H1 (cell line): ENCODE data around the gene ILF3. TPM values are rescaled to one million over a fixed set of nuclear protein-coding genes. Genes with fewer than 3 reads are reported as not detected.

Source experiments
- CBX8 ChIP-seq: fragments of 300-800, 300-1000 bp; sonication (generic); IDR thresholded peaks from 2 replicates; pipeline ENCODE4 v1.7.1; 2016; ENCODE audit warnings: low read depth, low read length, borderline replicate concordance
- CHD1 ChIP-seq: IDR thresholded peaks from 2 replicates; pipeline ENCODE4 v1.6.1; 2012; ENCODE audit warnings: low read depth, low read length, improper control_type of control experiment
- EP300 ChIP-seq, 2 experiments: IDR thresholded peaks; 1 replicate in 1 of 2; 2 replicates in 1 of 2; pipeline ENCODE4 v1.6.1; 2011 to 2012; ENCODE audit warnings: low read depth in 2 of 2, low read length in 2 of 2, mild to moderate bottlenecking in 2 of 2, borderline replicate concordance in 1 of 2, inconsistent platforms in 1 of 2, moderate library complexity in 1 of 2
- GTF2F1 ChIP-seq: IDR thresholded peaks from 2 replicates; pipeline ENCODE4 v1.6.1; 2012; ENCODE audit warnings: low read depth, low read length, improper control_type of control experiment, borderline replicate concordance
- HDAC2 ChIP-seq, 2 experiments: fragments of 300-600 bp in 1 of 2; sonication (generic) in 1 of 2; IDR thresholded peaks; 2 replicates each; pipeline ENCODE4 v1.6.1; 2011 to 2012; ENCODE audit warnings: low read depth in 2 of 2, low read length in 2 of 2, mild to moderate bottlenecking in 2 of 2, moderate library complexity in 2 of 2, borderline replicate concordance in 1 of 2, inconsistent platforms in 1 of 2
- NANOG ChIP-seq: IDR thresholded peaks from 2 replicates; pipeline ENCODE4 v1.6.1; 2011; ENCODE audit warnings: low read length, low read depth, mild to moderate bottlenecking, inconsistent platforms; ENCODE audit not compliant: insufficient read depth, poor library complexity, severe bottlenecking
- RNF2 ChIP-seq: fragments of 200-900, 300-1000 bp; sonication (generic); IDR thresholded peaks from 2 replicates; pipeline ENCODE4 v1.7.1; 2016; ENCODE audit warnings: borderline replicate concordance, low read depth, mild to moderate bottlenecking, antibody characterized with exemption, low read length; ENCODE audit not compliant: poor library complexity, severe bottlenecking; ENCODE audit errors: missing control alignments
- RXRA ChIP-seq: IDR thresholded peaks from 2 replicates; pipeline ENCODE4 v1.6.1; 2011; ENCODE audit warnings: low read depth, mild to moderate bottlenecking, low read length, moderate library complexity; ENCODE audit not compliant: insufficient read depth
- SP2 ChIP-seq: IDR thresholded peaks from 2 replicates; pipeline ENCODE4 v1.6.1; 2012; ENCODE audit warnings: mild to moderate bottlenecking, low read length, inconsistent platforms
- SP4 ChIP-seq: IDR thresholded peaks from 2 replicates; pipeline ENCODE4 v1.6.1; 2012; ENCODE audit warnings: low read length, inconsistent platforms
- SRF ChIP-seq: IDR thresholded peaks from 2 replicates; pipeline ENCODE4 v1.6.1; 2011; ENCODE audit warnings: mild to moderate bottlenecking, low read depth, low read length, moderate library complexity
- TAF1 ChIP-seq: IDR thresholded peaks from 2 replicates; pipeline ENCODE4 v1.6.1; 2011; ENCODE audit warnings: mild to moderate bottlenecking, low read depth, low read length
- TAF7 ChIP-seq: optimal IDR thresholded peaks from 2 replicates; pipeline ENCODE3; 2011; ENCODE audit warnings: low read depth, mild to moderate bottlenecking, inconsistent platforms, low read length, moderate library complexity, borderline replicate concordance
- ZNF274 ChIP-seq: IDR thresholded peaks from 2 replicates; pipeline ENCODE4 v1.7.0; 2012; ENCODE audit warnings: low read length, borderline replicate concordance; ENCODE audit errors: extremely low read depth
- polyA plus RNA-seq, 7 experiments: library from polyadenylated mRNA; depleted of rRNA in 3 of 7; stranded (reverse) in 5 of 7; unstranded in 2 of 7; fragments of >200 nt in 5 of 7; fragments of 200-250 nt in 2 of 7; gene quantifications; 1 replicate in 5 of 7; 2 replicates in 1 of 7; 4 replicates in 1 of 7; pipeline versions ENCODE4 v1.2.1 to v1.2.3, GENCODE V29; 2011 to 2013; ENCODE audit warnings: missing spikeins in 2 of 7, mixed read lengths in 2 of 7
- total RNA-seq: library from RNA; stranded (reverse); fragmentation: NEBNext Ultra II Directional; extraction: Animal tissue kit (Norgen Biotek cat#: 25700); gene quantifications from 2 replicates; pipeline ENCODE4 v1.2.1, GENCODE V29; 2021
- TF ChIP-seq, protein P1 (sequence below): IDR thresholded peaks from 2 replicates; pipeline ENCODE4 v1.6.1; 2012; ENCODE audit warnings: inconsistent platforms
- TF ChIP-seq, protein P2 (sequence below): IDR thresholded peaks from 2 replicates; pipeline ENCODE4 v1.6.1; 2011; ENCODE audit warnings: low read length, improper control_type of control experiment
- TF ChIP-seq, protein P3 (sequence below), 3 experiments: IDR thresholded peaks; 1 replicate in 2 of 3; 2 replicates in 1 of 3; pipeline versions ENCODE4 v1.5.1 to v1.6.1; 2011; ENCODE audit warnings: low read length in 3 of 3, mild to moderate bottlenecking in 3 of 3, inconsistent platforms in 2 of 3, low read depth in 1 of 3, moderate library complexity in 1 of 3; ENCODE audit not compliant: insufficient read depth in 1 of 3; ENCODE audit errors: control extremely low read depth in 1 of 3

The ILF3 gene
- total and polyA plus RNA-seq, 2 of the 8 experiments (the other 6 are each of a cell fraction or from before 2014, with no cell fraction given), result 291 to 695 TPM

DNA sequence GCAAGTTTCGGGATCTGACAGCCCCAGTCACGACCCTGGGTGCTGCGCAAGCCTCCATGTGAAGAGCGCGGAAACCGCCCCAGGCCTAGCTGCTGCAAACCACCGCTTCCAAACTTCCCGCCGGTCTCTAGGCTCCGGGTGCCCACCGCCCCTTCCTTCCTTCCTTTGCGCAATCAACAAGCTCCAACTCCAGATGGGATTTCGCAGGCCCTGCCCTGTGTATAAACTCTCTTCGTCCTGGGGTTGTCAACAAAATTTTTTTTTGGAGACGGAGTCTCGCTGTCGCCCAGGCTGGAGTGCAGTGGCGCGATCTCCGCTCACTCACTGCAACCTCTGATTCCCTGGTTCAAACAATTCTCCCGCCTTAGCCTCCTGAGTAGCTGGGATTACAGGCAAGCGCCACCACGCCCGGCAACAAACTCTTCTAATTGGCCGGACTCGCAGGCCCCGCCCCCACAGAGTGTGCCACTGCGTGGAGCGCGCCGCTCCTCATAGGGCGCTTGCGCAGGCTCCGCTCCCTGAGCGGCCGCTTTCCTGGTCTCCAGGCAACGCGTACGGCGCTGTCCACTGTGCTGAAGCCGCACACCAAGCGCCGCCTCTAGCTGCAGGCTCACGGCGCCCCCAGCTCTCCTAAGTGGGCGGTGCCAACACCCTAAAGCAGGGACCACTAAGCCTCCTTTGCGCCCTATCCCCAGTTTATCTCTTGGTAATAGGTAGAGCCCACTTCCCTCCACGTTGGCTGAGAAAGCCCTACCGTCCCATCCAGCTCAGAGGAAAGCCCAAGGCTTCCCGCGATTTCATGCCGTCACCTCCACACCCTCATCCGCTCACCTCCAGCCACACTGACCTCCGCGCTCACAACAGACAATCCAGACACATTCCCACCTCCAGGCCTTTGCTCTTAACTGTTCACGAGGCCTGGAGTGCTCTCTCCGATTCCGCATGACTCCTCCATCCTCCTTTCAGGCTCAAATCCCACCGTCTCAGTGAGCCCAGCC, 41.6 kb downstream of the ILF3 start (continued):
- peak in 1 of 2 experiments; percentile 18; a peak in 1 of 3 replicates for TF ChIP-seq EP300 (IDR thresholded peaks at IDR 0.05; ENCODE audit: borderline replicate concordance in 1 of 2, low read depth in 2 of 2, low read length in 2 of 2)
- TF ChIP-seq, protein P1, sequence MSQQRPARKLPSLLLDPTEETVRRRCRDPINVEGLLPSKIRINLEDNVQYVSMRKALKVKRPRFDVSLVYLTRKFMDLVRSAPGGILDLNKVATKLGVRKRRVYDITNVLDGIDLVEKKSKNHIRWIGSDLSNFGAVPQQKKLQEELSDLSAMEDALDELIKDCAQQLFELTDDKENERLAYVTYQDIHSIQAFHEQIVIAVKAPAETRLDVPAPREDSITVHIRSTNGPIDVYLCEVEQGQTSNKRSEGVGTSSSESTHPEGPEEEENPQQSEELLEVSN, result no peak
- TF ChIP-seq GTF2F1, result no peak
- no peak for TF ChIP-seq CHD1
- TF ChIP-seq RXRA, result no peak
- TF ChIP-seq NANOG, result no peak
- 0 out of 2 replicates have a peak, but pooled peaks have one; percentile 40 for TF ChIP-seq SP4
- no peak for TF ChIP-seq RNF2
- no peak for TF ChIP-seq CBX8
- TF ChIP-seq SRF, result no peak
- TF ChIP-seq, protein P2, sequence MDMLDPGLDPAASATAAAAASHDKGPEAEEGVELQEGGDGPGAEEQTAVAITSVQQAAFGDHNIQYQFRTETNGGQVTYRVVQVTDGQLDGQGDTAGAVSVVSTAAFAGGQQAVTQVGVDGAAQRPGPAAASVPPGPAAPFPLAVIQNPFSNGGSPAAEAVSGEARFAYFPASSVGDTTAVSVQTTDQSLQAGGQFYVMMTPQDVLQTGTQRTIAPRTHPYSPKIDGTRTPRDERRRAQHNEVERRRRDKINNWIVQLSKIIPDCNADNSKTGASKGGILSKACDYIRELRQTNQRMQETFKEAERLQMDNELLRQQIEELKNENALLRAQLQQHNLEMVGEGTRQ, result peak; percentile 16; the same call in 1 of the 2 replicates
- TF ChIP-seq HDAC2 (IDR thresholded peaks at IDR 0.05; ENCODE audit: borderline replicate concordance in 1 of 2, low read depth in 2 of 2, low read length in 2 of 2), result no peak
- no peak; the same call in 1 of the 2 replicates for TF ChIP-seq TAF1
- TF ChIP-seq, protein P3, sequence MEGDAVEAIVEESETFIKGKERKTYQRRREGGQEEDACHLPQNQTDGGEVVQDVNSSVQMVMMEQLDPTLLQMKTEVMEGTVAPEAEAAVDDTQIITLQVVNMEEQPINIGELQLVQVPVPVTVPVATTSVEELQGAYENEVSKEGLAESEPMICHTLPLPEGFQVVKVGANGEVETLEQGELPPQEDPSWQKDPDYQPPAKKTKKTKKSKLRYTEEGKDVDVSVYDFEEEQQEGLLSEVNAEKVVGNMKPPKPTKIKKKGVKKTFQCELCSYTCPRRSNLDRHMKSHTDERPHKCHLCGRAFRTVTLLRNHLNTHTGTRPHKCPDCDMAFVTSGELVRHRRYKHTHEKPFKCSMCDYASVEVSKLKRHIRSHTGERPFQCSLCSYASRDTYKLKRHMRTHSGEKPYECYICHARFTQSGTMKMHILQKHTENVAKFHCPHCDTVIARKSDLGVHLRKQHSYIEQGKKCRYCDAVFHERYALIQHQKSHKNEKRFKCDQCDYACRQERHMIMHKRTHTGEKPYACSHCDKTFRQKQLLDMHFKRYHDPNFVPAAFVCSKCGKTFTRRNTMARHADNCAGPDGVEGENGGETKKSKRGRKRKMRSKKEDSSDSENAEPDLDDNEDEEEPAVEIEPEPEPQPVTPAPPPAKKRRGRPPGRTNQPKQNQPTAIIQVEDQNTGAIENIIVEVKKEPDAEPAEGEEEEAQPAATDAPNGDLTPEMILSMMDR (IDR thresholded peaks at IDR 0.05; ENCODE audit: control extremely low read depth in 1 of 3, insufficient read depth in 1 of 3, low read depth in 1 of 3, low read length in 3 of 3), result 0 out of 4 replicates have a peak, but pooled peaks of 1 of the 3 experiments have one; percentile 4
- TF ChIP-seq TAF7, result no peak
- no peak for TF ChIP-seq SP2
- no peak for TF ChIP-seq ZNF274
